Lung (tissue), 12 donors: ENCODE measurements around the gene DESI2. TPM values are rescaled to one million over a fixed set of nuclear protein-coding genes. Genes with fewer than 3 reads are reported as not detected.

Source experiments
- ATAC-seq: fragments of 200-7000 bp; cut with Tn5 transposase; one replicate; pipeline ENCODE4 v1.9.1; 2020; ENCODE audit warnings: moderate number of reproducible peaks; ENCODE audit not compliant: insufficient read depth, low FRiP score
- DNase-seq, 3 donors: peaks; one replicate each; pipeline ENCODE4 v3.0.0-alpha.2; 2013 to 2017
- H3K27ac ChIP-seq, 2 donors: one replicate each; pipeline ENCODE4 v1.5.1; 2013; ENCODE audit warnings: mild to moderate bottlenecking in 2 of 2, moderate library complexity in 2 of 2, control low read depth in 1 of 2, inconsistent platforms in 1 of 2, low read depth in 1 of 2, low read length in 1 of 2
- H3K27me3 ChIP-seq, 3 donors: one replicate each; pipeline ENCODE4 v1.5.1; 2013; ENCODE audit warnings: low read length in 2 of 3; ENCODE audit not compliant: control insufficient read depth in 3 of 3, insufficient read depth in 3 of 3
- H3K36me3 ChIP-seq, 4 donors: one replicate each; pipeline ENCODE4 v1.5.1; 2013; ENCODE audit warnings: low read length in 4 of 4, mild to moderate bottlenecking in 1 of 4, moderate library complexity in 1 of 4; ENCODE audit not compliant: control insufficient read depth in 4 of 4, insufficient read depth in 4 of 4
- H3K4me1 ChIP-seq, 5 donors: one replicate each; pipeline ENCODE4 v1.5.1; 2013; ENCODE audit warnings: low read length in 5 of 5, mild to moderate bottlenecking in 2 of 5, moderate library complexity in 1 of 5; ENCODE audit not compliant: control insufficient read depth in 5 of 5, insufficient read depth in 5 of 5
- H3K4me3 ChIP-seq: one replicate; pipeline ENCODE4 v1.5.1; 2013; ENCODE audit warnings: mild to moderate bottlenecking, control low read depth, moderate library complexity
- H3K9ac ChIP-seq, 2 donors: one replicate each; pipeline ENCODE4 v1.5.1; 2013; ENCODE audit warnings: low read length in 2 of 2, control low read depth in 1 of 2; ENCODE audit not compliant: insufficient read depth in 1 of 2
- H3K9me3 ChIP-seq, 4 donors: one replicate each; pipeline ENCODE4 v1.5.1; 2013; ENCODE audit warnings: low read length in 3 of 4, mild to moderate bottlenecking in 1 of 4, moderate library complexity in 1 of 4; ENCODE audit not compliant: control insufficient read depth in 4 of 4, insufficient read depth in 3 of 4
- WGBS, 2 donors: extraction: QIAGEN DNeasy Blood & Tissue Kit; methylation state at CpG; one replicate each; pipeline ENCODE4 v1.1.7; 2013; 5-methylcytosine and 5-hydroxymethylcytosine counted together
- polyA plus RNA-seq, 2 donors: library from polyadenylated mRNA; stranded (reverse); fragments of 200-250 nt; gene quantifications; one replicate each; pipeline ENCODE4 v1.2.1, GENCODE V29; 2013
- total RNA-seq, 2 donors: library from RNA; depleted of rRNA in 1 of 2; stranded (reverse); fragments of >200 nt in 1 of 2; gene quantifications; one replicate each; pipeline ENCODE4 v1.2.1, GENCODE V29; 2014 to 2021
- TF ChIP-seq, protein P1 (sequence below): IDR thresholded peaks from 2 replicates; pipeline ENCODE4 v1.5.1; 2012; ENCODE audit warnings: mild to moderate bottlenecking; ENCODE audit errors: control extremely low read depth, extremely low read depth
- donor health status: control.
- donor health status: control.
- donor health status: Bipolar disorder and iron deficiency.
- donor health status: healthy.
- donor health status: DM: yes; HTN: yes; CAD: no.

DESI2 gene
- total and polyA plus RNA-seq, 4 donors, result 17.1 to 142 (median 35.0) TPM

- WGBS, 2 donors, result 88 to 89% methylated on average over 10 of the region's 10 CpGs
- Histone ChIP-seq H3K4me1 (peaks cover 0 to 1% (median 0%) of the 10 kb centered on the region in 5 donors), H3K9me3 (no peaks in the 10 kb centered on the region), H3K27ac (no peak overlapping the region), H3K27me3 (no peaks in the 10 kb centered on the region), H3K4me3 (no peak overlapping the region), H3K36me3 (no peaks in the 10 kb centered on the region), H3K9ac (no peak overlapping the region)
- DNase-seq, result no peak
- no peak for ATAC-seq
- TF ChIP-seq, protein P1, sequence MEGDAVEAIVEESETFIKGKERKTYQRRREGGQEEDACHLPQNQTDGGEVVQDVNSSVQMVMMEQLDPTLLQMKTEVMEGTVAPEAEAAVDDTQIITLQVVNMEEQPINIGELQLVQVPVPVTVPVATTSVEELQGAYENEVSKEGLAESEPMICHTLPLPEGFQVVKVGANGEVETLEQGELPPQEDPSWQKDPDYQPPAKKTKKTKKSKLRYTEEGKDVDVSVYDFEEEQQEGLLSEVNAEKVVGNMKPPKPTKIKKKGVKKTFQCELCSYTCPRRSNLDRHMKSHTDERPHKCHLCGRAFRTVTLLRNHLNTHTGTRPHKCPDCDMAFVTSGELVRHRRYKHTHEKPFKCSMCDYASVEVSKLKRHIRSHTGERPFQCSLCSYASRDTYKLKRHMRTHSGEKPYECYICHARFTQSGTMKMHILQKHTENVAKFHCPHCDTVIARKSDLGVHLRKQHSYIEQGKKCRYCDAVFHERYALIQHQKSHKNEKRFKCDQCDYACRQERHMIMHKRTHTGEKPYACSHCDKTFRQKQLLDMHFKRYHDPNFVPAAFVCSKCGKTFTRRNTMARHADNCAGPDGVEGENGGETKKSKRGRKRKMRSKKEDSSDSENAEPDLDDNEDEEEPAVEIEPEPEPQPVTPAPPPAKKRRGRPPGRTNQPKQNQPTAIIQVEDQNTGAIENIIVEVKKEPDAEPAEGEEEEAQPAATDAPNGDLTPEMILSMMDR, result no peak
These were observed 16.3 kb upstream of the DESI2 start for GRCh38 chr1:244636488-244637259.

DNA sequence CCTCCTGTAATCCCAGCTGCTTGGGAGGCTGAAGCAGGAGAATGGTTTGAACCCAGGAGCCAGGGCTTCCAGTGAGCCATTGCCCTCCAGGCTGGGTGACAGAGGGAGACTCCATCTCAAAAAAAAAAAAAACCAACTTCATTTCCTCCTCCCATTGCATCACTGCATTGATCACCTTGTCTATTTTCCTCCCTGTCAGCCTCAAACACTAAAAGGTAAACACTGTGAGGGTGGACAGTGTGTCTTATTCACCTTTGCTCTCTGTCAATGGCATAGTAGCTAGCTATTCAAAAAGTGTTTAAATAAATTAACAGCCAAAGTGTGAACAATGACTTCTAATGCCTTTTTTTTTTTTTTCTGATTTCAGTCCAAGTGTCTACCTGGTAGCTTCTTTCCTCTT is 13.4 kb upstream of the DESI2 start:
- Histone ChIP-seq H3K9me3 (no peaks in the 10 kb centered on the region), H3K4me1 (peaks cover 0 to 1% (median 0%) of the 10 kb centered on the region in 5 donors), H3K4me3 (no peak overlapping the region), H3K27me3 (no peaks in the 10 kb centered on the region), H3K36me3 (no peaks in the 10 kb centered on the region), H3K9ac (no peak overlapping the region), H3K27ac (no peak overlapping the region)
- DNase-seq, result no peak
- TF ChIP-seq, protein P1, result no peak
- ATAC-seq, result no peak

- Histone ChIP-seq H3K4me1 (peaks cover 0 to 1% (median 0%) of the 10 kb centered on the region in 5 donors), H3K27ac (no peak overlapping the region), H3K9ac (no peak overlapping the region), H3K36me3 (no peaks in the 10 kb centered on the region), H3K27me3 (no peaks in the 10 kb centered on the region), H3K4me3 (no peak overlapping the region), H3K9me3 (no peaks in the 10 kb centered on the region)
- 92 to 93% methylated on average over 6 of the region's 6 CpGs for WGBS, 2 donors
- ATAC-seq, result no peak
- TF ChIP-seq, protein P1, result no peak
- no peak for DNase-seq
These were observed 12.0 kb upstream of the DESI2 start for GRCh38 chr1:244640917-244641316.
